HUDEP-2 (cell line): ENCODE measurements around the gene PRKCE.

ENCODE experiments used
- DNase-seq, 76 experiments: peaks; one replicate each; lab custom pipeline; 2025; ENCODE audit not compliant: unreplicated experiment in 76 of 76; lab: John Stamatoyannopoulos, UW

PRKCE gene

DNA sequence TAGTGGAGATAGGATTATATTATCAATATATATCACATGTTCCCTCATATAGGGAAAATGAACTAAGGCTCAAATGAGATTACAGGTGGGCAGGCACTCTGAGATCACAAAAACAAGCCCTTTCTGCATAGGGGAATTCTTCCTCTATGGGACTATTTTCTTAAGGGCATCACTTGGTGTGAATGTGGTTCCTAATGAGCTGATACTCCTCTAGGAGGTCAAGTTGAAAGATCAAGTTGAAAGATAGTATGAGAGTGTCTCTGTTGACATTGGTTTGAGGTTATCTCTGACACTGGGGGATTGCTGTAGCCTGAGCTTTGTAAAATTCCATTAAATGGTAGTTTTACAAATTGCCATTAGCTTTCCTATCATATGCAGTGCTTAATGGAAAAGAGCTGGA lies 270.4 kb downstream of the PRKCE start:
- no peak for DNase-seq

DNA sequence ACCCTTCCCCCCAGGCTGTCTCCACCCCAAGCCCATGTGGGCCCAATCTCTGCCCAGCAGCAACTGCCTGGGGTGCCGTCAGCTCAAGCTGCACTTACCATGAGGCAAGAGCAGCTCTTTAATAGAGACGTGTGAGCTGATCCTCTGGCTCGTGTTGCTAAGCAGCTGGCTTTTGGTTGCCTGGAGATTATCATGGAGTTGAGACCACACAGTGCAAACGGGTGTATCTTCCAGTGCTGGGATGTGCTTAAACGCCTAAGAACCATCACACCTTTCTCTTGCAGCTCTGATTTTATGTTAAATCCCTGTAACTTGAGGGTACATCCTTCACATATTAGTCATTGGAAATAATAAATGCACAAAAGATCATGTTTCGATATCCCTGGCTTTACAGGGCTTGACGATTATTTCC lies 271.1 kb downstream of the PRKCE start:
- DNase-seq, result no peak

DNA sequence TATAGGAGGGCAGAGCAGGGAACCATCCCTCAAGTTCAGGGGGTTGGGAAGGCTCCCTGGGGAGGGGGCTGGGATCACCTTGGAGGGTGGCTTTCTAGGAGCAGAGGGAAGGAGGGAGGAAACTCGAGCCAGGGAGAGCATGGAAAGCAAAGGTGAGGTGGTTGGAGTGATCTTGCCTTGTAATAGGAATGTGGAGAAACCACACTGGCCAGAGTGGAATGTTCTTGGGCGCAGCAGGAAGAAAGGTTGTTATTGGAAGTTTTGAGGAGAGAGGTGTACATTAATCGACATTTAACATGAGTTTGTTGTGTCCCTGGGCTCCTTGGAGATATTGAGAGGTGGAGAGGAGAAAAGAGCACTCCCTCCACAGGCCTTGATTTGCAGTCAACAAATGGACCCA lies 272.2 kb downstream of the PRKCE start:
- DNase-seq, result no peak

DNA sequence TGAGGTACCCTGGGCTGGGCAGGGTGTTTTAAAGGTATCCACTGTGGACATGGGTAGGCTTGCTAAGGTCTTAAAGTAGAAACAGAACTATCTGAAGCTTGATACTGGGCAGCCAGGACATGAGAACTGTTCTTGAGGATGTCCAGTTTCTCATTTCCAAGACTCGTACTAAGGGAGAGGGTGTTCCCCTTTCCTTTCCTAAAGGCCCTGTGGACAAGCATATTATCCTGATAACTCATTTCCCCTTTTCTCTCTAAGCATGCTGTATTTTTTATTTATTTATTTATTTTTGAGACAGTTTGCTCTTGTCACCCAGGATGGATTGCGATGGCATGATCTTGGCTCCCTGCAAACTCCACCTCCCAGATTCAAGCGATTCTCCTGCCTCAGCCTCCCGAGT lies 273.6 kb downstream of the PRKCE start:
- DNase-seq, result no peak

DNA sequence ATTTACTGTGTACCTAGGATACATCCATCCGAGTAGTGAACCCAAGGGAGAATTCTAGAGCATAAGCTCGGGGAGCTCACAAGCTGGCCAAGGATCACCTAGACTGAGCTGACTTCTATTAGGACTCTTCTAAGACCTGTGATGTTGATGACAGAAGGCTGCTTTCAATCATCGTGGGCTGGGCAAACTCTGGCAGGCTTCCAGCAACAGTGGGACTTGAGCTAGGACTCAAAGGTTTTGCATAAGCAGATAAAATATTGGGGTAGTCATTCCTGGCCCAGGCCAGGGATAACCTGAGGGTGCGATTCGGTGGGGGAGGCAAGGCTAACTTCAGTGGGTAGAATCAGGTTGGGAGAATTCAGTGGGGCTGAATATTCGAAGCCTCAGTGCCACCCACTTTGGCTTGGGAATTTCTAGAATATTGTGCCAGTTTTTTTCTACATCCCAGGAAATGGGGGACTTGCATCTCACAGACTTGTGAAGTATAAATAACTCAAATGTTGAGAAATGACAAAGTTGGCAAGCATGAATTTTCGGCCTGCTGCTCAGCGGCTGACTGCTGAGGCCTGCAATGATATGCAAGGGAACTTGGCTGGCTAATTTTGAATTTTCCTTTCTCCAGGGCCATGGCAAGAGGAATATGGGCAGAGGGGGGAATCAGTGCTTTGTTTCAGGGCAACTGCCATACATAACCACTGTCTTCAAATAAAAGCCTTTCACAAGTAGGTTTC lies 274.3 kb downstream of the PRKCE start:
- no peak for DNase-seq

DNA sequence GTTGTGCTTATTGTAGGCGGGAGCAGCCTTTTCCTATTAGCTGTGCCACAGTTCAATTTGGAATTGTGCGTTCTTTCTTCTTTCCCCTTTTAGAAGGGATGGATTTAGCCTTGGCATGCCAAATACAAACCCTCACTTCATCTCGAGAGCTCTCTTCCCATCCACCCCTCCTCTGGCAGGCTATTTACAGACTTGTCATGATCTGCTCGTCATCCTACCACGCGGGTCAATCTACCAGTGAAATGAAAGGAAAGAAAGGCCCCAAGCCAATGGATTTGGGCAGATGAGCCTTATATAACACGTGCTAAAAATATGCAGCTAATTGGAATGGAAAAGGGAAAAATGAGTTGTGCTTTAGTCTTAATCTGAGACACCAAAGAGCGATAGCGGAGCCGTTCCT lies 277.5 kb downstream of the PRKCE start:
- no peak for DNase-seq

DNA sequence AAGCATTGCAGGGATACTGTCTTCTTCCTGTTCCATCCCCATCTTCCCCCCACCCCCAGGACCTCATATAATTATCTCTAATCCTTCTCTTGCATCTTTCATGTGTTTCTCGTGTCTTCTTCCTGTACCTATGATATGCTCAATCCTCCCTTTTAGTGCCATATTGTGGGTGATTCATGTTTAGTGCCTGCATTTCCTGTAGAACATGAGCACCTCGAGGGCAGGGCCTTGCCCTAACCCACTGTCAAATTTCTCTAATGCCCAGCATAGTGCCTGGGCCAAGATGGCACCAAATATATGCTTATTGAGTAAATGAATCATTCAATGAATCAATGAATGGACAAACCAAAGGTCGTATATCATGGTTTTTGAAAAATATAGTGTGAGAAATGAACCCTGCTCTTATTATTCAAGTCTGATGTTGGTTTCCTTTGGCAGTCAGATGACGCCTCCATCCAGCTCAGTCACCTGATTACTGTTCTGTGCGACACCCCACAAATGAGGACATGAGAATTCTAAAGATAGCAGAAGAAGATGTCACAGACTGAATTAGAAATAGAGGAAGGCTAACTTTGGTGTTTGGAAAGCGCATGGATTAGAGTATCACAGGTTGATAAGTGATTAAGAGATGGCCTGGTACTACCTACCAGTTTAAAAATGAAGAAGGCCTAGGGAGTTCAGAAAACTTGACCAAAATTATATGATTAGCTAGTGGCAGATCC lies 278.4 kb downstream of the PRKCE start:
- no peak for DNase-seq

DNA sequence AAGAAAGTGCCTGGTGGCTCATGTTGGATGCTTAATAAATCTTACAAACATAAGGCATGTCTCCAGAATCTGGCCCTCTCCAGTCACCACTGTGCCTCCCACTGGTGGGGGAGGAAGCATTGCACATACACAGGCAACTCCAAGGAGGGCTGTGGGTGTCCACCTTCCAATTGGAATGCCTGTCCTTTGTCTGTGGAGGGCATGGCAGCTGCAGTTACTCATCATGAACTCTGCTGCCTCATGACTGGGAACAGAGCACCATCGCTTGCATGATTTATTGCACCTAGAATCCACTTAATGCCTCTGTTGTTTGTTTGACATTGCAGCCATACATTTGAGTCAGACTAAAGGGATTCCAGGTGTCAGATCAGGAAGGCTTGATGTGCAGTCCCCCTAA lies 278.9 kb downstream of the PRKCE start:
- no peak for DNase-seq

DNA sequence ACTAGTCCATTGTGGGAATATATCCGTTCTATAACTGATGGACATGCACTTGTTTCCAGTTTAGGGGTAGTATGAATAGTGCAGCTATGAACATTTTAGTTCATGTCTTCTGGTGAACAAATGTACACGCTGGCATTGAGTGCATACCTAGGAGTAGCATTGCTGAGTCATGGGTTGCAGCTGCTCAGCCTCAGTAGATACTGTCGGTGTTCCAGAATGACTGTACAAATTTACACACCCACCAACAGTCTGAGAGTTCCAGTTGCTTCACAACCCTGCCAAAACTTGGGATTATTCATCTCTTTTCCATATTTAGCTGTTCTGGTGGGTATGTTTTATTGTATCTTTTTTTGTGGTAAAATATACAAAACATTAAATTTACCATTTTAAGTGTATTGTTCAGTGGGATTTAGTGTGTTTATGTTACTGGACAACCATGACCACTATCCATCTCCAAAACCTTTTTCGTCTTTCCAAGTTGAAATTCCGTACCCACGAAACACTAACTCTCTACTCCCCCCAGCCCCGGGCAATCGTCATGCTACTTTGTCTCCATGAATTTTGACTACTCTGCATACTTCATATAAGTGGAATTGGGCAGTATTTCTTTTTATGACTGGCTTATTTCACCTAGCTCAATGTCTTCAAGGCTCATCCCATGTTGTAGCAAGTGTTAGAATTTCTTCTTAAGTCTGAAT lies 281.0 kb downstream of the PRKCE start:
- DNase-seq, result no peak

DNA sequence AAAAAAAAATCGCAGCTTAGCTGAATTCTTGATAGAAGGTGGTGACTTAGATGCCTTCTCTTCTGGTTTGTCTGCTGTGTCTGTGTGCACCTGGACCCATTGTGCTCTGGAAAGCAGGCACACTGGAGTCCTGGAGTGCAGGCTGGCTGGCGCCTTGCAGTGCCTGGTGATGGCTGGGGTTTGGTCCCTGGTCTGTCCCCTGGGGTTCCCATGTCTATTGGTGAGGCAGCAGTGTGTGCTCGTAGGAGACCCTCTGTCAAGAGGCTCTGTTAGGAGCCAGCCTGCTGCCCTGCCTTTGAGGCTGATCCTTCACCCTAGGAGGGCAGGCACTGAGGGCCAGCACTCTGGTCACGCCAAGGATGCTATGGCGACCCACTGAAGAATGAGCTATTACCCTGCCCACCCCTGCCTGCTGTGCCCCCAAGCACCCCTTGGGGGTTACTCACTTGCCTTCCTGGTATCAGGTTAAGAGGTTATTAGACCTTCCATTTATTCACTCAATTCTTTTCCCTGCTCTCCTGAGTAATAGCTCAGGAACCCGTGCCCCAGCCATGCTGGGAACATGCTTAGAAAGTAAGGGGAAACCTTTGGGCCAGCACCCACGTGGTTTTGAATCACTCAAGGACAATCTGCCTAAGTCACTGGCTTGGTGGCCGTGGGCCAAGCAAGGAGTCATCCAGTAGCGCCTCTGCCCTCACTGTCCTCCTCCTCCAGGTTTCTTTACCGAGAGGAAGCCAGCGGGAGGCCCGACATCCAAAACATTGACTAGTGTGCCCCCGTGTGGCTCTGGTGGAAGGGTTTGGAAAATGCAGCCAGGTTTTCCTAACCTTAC lies 284.5 kb downstream of the PRKCE start:
- peak in 70 of 76 experiments; percentile 1 to 86 (median 58) for DNase-seq

DNA sequence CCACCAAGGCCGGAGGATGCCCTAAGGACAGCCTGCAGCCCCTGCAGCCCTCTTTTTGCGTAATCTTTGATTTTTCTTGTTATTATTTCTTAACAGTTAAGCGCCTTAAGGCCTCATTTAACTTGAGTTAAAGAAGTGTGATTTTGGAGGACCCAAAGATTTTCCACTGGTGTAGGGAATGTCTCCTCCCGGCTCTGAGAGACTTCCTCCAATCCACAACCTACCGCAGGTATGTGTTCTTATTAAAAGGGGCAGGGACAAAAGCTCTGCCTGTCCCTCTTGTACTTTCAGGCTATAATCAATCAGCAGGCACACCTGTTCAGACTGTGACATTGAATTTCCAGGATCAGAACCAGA lies 285.1 kb downstream of the PRKCE start:
- DNase-seq, result no peak

DNA sequence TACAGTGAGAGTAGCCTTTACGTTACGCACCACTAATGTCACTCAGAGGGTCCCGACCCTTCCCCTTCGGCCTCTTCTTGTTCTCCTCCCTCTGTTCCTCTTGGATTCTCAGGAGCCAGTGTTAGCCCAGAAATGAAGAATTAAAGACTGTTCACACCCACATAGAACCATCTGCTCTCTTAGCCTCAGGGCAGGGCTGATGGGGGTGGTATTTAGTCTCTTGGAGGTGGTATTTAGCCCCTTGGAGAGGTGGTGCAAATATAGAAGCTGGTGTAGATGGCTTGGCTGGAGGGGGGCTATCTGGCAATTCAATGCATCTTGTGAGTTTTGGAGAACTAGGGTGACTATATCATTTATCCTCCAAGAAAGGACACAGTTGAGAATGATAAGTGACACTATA lies 286.5 kb downstream of the PRKCE start:
- DNase-seq, result no peak

DNA sequence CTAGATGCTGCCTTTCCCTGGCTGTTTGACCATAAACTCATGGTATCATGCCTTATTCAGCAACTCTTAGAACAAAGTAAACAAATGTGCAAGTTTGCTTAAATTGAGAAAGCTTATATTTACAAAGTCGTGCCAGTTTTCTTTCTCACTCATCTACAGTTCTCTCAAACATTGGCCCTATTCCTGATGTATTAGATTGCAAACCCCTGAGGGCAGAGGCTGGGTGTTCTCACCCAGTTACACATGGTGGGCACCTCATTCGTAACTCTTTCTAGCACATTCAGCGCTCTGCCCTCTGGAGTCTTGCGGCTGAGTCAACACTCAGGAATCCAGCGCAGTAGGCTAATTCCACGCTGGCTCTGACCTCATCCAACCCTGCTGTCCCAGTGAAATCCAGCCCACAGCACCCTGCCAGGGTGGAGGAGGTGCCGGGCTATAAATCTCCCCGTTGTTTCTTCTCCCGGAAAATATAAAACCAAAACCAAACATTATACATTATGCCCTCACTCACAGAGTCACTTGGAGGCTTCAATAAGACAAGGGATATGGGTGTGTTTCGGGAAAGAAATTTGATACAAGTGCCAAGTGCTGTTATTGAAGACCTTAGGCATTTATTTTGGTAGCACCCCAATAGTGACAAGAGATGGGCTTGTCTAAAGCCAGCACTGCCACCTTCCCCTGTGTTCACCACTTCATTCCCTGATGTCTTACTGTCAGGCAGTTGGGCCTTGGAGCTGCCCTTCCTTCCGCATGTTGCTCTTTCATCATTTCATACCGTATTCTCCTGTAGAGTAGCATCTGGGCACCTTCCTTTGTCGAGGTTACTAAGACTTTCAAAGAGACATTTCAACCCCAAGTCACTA lies 287.4 kb downstream of the PRKCE start:
- DNase-seq, result no peak

DNA sequence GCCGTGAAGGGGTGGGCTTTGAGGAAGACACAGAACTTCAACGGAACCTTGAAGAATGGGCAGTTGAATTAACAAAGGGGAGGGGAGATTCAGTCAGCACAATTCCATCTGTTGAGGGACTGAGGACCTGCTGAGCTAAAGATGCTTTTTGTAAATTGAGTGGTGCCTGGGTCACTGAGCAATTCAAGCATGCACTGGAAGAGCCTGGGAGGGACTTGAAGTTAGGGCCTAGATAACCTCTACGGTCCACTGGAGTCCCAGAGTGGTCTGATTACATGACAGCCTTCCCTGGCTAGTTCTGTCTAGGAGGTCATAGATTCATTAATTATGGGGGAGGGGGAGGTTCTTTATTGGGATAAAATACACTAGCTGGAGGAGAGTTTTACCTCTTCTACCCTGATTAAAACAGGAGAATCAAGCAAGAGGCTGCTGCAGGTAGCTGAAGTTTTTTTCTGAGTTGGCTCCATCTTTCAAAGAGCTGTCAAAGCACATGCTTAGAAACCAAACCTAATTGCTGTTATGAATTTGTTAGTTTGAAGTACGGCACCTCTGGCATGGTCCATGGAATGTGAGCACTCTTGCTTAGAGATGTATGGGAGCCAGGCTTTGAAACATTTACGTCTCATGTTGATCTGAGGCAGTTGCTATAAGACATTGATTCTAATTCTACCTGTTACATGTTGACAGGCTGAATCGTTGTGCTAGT lies 290.2 kb downstream of the PRKCE start:
- no peak for DNase-seq

DNA sequence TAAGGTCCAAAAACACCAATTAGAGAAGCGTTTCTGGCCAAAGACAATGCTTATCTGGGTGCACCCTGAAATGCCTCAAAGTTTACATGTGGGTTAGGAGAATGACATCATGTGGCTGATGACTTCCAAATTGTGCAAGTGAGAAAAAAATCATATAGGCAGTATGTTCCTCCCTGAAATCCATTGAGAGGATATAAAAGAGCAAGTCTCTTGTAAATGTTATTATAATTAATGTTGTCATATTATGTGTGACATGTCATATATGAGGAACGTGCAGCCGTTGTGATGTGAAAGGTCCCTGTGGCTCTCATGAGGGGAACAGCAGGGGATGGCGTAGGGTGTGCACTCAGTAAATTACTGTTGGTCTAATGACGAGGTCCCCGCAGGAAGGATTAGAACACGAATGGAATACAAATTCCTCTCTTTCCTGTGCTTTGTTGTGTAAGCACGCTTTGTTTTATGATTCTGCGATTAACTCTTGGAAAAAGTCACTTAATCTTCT lies 290.8 kb downstream of the PRKCE start:
- DNase-seq, result no peak

DNA sequence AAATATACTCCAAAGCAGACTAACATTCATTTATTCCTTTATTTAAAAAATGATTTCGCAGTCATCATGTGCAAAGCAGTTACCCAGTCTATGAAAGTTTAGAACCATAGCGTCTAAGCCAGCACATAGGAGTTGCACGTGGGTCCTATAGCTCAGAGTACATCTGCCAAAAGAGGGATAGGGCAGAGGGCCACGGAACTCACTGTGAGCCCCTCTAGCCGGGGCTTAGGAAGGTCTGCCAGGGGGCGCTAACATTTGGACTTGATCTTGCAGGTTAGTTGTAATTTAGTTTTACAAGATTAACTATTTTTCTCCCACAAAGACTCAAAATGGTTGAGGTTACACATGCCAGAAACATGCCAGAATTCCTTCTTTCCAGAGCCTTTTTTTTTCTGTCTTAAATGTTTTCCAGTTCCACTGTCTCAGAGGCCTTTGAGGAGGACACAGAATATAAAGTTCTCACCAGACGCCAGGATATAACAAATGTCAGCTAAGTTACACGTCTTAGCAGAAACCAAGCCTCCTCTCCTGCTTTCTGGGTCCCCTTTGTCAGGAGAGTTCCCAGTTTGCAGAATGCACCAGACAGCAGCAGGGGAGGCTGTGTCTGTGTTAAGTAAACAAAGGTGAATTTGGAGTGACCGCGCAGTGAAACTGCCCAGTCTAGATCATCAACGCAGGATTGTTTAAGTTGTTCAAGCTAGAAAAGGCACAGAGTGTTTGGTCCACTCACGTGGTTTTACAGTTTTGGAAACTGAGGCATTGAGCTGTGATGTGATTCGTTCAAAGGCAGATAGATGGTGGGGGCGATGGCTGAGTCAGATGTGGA lies 292.0 kb downstream of the PRKCE start:
- DNase-seq, result no peak

DNA sequence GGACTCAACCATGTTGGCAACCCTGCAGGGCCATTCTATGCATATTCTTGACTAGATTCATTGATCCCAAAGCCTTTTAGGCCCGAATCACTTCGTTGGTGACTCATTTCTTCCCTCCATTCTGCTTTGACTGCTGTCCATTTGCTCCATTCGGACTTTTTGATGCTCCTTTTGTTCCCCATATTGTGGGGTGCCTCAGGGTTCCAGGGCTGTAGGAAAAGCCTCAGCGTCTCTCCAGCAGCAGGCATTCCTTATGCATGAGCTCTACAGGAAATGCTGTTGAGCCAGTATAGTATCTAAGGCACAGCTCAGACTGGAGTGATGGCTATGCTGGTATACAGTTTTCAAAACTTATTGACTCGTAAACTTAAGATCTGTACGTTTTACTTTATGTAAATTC lies 292.6 kb downstream of the PRKCE start:
- DNase-seq, result no peak

DNA sequence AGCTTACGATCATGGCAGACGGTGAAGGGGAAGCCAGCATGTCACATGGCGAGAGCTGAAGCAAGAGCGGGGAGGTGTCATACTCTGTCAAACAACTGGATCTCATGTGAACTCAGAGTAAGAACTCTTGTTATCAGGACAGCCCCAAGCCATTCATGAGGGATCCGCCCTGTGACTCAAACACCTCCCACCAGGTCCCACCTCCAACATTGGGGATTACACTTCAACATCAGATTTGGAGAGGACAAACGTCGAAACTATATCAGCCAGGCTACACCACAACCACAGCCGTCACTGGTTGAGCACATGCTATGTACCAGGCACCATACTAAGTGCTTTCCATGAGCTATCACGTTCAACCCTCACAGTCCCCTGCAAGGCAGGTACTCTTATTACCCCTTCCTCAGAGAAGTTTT lies 293.8 kb downstream of the PRKCE start:
- peak in 38 of 76 experiments; percentile 1 to 60 (median 21) for DNase-seq
